NCI-H2029 treated with DMSO at 0.1 percent for 48 hours (cell line): ENCODE data around the gene PIM3.
"Not testable (repeated sequence)": the region's sequence is repeated elsewhere in the genome, so short reads cannot be mapped to it uniquely, and the experiment has no call there.

ENCODE experiments used
- DNase-seq: peaks from one replicate; lab custom pipeline; 2025; lab: John Stamatoyannopoulos, UW

Gene PIM3

GRCh38 chr22:49968313-49968830 is 7.8 kb downstream of the PIM3 start:
- DNase-seq: no peak

DNA sequence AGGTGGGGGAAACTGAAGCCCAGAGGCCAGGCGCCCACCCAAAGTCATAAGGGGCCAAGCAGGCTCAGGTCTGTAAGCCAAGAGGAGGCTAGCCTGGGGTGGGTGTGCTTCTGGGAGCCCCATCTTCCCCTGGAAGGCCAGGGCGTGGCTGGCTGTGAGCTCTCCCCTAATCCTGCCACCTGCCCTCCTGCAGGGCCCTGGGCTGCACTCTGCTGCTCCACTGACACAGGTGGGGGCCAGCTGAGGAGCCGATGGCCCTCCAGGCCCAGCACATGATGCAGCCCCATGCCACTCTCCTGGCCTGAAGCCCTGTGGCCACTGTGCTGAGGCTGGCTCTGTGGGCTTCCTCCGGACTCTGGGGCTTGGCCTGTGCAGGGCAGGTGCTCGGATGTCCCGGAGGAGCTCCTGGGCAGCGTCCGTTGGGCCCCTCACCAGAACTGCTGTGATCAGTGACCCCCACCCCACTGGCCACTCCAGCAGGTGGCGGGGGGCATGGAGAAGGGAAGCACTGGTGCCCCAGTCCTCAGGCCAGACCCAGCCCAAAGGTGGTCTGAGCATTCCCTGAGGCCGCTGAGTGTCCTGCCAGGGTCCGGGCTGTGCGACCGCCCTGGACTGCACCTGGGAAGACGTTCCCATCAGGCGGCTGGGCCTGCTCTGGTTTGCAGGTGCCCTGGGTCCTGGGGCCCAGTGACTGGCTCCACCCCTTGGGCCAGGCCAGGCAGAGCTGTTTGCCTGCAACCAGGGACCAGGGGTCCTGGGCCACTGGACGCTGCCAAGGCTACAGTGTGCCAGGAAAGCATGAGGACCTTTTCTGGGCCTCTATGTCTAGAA is 8.5 kb downstream of the PIM3 start:
- DNase-seq: no peak

GRCh38 chr22:49969751-49970527 is 9.4 kb downstream of the PIM3 start:
- DNase-seq: no peak

DNA sequence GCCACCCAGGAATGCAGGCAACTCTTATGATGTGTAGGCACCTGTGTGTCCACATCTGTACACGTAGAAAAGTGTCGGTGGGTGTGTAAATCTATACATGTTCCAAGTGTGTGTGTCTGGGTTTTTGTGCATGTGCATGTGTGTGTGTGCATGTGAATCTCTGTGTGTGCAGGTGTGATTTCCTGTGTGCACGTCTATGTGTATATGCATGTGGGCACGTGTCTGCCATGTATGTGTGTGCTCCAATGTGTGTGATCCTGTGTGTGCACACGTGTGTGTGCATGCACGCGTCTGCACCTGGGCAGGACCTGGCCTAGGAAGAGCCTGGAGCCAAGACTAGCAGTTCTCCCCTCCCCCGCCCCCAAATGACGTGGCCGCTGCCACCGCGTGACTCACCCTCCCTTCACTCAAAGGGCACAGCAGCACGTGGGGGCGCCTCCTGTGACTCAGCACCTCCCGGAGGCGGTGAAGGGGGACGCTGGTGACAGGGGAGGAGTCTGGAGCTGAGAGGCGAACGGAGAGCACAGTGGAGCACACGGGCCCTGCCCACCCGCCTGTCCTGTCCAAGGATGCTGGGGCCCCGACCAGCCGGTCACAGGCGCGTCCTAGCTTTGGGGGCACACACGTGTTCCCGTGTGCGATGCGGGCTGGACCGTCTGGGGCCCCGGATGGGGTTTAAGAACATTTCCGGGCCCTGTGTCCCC is 10.1 kb downstream of the PIM3 start:
- no peak for DNase-seq

DNA sequence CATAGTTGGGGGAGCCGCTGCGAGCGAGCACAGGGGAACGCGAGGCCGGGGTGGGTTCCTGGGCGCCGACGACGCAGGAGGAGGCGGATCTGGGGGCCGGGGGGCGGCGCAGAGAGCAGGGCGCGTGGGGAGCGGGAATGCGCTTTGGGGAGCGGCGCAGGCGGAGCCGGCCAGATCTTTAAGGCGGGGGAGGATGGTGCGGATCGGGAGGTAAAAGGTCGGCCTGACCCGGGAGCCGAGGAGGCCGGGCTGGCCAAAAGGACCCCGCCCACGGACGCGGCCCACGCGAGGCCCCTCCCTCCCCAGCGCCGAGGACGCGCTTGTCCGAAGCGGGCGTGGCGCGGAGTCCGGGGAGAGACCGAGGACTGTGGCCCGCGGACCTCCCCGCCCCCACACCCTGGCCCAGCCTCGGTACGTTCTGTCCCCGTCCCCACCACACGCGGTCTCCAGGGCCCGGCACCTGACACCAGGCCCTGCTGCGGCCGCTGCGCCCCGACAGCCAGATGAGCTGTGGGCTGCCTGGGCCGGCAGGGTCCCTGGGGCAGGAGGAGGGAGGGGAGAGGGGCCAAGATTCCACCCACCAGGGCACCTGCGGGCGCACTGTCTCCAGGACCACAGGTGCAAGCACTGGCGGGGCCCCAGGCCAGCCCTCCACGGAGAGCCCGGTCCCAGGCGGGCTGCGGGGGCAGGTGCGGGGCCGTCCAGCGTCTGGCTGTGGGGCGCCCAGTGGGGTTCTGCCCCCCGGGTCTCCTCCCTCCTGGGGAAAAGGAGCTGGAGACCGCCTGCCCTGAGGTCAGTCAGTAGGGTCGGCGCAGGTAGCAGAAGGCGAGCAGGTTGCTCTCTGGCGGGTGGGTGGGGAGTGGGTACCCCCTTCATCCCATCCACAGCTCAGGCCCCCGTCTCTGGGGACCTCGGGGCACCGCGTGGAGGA is 10.9 kb downstream of the PIM3 start:
- DNase-seq: no peak

GRCh38 chr22:49972163-49973017 is 11.8 kb downstream of the PIM3 start:
- DNase-seq: no peak

- no peak for DNase-seq
Observed at GRCh38 chr22:49973018-49973961, 12.7 kb downstream of the PIM3 start.

DNA sequence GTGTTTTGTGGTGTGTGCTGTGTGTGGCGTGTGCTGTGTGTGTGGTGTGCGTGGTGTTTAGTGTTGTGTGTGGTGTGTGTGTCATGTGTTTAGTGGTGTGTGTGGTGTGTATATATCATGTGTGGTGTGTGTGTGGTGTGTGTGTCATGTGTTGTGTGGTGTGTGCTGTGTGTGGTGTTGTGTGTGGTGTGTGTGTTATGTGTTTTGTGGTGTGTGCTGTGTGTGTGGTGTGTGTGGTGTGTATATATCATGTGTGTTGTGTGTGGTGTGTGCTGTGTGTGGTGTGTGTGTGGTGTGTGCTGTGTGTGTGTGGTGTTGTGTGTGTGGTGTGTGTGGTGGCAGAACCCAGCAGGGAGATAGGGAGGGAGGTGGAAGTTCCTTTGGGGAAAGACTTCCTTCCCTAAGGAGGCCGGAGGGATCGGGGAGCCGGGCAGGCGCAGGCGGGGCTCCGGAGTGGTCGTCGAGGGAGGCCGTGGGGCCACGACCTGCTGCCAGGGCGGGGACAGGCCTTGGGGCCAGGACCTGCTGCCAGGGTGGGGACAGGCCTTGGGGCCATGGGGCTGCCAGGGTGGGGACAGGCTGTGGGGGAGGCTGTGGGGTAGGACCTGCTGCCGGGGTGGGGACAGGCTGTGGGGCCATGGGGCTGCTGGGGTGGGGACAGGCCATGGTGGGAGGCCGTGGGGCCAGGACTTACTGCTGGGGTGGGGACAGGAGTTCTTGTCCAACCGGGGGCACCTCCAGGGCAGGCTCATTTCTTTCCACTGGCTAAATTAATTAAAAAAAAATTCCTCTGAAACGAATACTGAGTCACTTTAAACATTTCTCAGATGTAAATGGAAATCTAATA is 15.2 kb downstream of the PIM3 start:
- DNase-seq: no peak

DNA sequence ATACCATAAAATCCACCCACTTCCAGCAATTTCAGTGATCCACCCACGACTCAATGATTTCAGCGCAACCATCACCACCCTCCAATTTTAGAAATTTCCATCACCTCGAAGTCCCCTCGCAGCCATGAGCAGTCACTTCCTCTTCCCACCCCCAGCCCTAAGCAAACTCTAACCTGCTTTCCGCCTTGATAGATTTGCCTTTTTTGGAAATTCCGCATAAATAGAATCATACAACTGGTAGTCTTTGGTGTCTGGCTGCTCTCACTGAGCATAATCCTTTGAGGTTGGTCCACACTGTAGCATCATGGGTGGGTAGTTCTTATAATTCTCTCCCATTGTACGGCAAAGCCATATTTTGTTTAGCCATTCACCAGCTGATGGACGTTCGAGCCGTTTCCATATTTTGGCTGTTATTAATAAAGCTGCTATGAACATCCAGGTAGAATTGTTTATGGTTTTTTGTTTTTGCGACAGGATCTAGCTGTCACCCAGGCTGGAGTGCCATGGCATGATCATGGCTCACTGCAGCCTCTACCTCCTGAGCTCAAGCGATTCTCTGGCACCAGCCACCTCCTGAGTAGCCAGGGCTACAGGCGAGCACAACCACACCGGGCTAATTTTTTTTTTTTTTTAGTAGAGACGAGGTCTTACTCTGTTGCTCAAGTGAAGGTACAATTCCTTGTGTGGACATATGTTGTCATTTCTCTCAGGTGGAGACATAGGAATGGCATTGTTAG is 16.0 kb downstream of the PIM3 start:
- DNase-seq: no peak

GRCh38 chr22:49977578-49977977 is 17.0 kb downstream of the PIM3 start:
- DNase-seq: no peak

- DNase-seq: no peak
Observed at GRCh38 chr22:49979587-49980264, 19.2 kb downstream of the PIM3 start.

- not testable (repeated sequence) for DNase-seq
Observed at GRCh38 chr22:49981799-49982198, 21.2 kb downstream of the PIM3 start.

DNA sequence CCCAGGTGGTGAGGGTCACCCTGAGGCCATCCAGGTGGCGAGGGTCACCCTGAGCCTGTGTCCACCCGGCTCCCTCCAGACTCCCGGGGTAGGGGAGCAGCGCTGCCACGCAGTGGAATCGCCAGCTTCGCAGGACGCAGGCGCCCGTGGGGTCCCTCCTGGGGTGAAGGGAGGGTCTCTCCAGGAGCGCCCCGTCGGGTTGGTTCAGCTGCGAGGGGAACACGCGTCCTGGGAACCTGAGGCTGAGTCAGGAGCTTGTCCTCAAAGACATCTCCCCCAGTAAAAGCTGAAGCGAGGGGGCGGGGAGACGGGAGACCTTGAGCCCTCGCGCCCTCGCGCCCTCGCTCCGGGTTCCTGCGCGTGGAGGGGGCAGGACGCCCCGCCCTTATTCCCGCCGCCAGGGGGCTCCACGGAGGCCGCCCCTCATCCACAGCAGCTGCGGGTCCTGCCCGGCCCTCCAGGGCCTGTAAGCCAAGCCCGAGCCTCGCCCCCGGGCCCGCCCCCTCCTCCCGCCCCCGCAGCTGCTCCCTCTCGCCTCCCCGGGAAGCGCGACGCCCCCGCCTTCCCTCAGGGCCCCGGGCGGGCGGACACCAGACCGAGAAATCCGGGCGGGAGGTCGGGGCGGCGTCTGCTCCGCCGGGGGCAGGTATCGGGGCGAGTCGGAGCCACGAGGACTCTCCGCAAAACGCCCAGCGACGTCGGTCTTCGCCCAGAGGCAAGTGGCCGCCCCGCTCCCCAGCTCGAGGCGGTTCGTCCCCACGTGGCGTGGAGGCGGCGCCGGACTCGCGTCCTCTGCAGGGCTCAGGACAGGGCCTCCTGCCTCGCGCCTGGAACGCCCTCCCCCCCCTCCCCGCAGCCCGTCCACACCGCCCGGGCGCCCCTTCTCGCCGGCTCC is 22.8 kb downstream of the PIM3 start:
- DNase-seq: no peak

DNA sequence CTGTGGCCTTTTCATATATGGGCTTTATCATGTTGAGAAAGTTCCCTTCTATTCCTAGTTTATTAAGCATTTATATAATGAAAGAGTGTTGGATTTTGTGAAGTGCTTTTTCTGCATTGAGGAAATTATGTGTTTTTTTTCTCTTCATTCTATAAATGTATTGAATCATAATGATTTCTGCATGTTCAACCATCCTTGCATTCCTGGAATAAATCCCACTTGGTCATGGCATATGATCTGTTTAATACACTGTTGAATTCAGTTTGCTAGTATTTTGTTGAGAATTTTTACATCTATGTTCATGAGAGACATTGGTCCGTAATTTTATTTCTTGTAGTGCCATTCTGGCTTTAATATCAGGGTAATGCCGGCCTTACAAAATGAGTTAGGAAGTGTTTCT is 25.8 kb downstream of the PIM3 start:
- no peak for DNase-seq

DNA sequence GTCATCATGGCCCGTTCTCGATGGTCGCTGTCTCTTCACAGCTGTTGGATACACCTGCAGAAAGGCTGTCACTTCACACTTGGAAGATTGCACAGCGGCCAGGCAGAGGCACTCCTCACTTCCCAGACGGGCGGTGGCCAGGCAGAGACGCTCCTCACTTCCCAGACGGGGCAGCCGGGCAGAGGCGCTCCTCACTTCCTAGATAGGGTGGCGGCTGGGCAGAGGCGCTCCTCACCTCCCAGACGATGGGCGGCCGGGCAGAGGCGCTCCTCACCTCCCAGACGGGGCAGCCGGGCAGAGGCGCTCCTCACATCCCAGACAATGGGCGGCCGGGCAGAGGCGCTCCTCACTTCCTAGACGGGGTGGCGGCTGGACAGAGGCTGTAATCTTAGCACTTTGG is 29.3 kb downstream of the PIM3 start:
- not testable (repeated sequence) for DNase-seq

DNA sequence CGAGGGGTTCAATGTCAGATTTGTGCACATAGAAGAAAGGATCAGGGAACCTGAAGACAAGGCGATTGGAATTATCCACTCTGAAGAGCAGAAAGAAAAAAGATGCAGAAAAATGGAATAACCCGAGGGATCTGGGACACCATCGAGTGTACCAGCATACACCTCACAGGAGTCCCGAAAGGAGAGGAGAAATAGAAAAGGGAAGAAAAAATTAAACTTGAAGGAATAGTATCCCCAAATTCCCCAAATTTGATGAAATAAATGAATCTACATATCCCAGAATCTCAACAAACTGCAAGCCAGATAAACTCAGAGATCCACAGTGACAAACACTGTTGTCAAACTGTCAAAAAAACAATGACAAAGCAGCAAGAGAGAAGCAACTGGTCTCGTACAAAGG is 30.6 kb downstream of the PIM3 start:
- DNase-seq: no peak
